NCI-H1417 treated with DMSO at 0.1 percent for 48 hours (cell line): Measurements from ENCODE around the gene BASP1.
"Not testable (repeated sequence)": the region's sequence is repeated elsewhere in the genome, so short reads cannot be mapped to it uniquely, and the experiment has no call there.

ENCODE experiments used
- DNase-seq: peaks from one replicate; lab custom pipeline; 2025; lab: John Stamatoyannopoulos, UW

BASP1 gene

DNA sequence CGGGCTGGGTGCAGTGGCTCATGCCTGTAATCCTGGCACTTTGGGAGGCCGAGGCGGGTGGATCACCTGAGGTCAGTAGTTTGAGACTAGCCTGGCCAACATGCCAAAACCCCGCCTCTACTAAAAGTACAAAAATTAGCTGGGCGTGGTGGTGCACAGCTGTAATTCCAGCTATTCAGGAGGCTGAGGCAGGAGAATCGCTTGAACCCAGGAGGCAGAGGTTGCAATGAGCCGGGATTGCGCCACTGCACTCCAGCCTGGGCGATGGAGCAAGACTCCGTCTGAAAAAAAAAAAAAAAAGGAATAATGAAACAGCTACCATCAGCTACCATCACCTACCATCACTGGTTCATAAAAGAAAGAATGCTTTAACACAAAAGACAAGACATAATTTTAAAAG lies 25.9 kb upstream of the BASP1 start:
- not testable (repeated sequence) for DNase-seq

DNA sequence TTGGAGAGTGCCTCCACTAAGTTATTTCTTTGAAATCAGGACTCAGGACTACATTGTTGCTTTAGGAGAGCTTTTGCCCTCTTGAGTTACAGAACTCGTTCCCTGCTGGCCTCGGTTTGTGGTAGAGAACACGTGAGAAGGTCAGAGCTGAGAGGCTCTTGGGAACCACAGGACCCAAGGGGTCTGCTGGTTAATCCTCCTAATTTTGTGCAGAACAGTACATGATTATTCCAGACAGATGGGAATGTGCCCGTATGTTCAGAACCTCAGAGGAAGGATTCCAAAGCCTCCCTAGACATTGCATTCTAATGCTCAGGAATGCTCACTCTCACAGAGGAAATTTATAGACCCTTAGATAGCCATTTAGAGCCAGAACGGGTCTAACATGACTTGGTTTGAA lies 25.2 kb upstream of the BASP1 start:
- no peak for DNase-seq

DNA sequence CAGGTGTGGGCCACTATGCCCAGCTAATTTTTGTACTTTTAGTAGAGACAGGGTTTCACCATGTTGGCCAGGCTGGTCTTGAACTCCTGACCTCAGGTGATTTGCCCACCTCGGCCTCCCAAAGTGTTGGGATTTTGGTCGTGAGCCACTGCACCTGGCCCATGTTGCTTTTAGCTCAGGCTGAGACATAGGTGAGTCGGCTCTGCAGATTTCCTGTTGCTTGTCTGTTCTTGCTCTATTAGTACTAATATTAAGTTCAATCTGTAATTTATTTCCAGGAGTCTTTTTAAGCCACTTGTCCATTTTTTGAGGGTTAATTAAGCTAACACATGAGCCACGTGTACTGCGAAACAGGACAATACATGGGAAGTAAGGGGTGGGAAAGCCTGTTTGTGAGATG lies 21.4 kb upstream of the BASP1 start:
- DNase-seq: no peak

- DNase-seq: no peak
These were observed 20.7 kb upstream of the BASP1 start for GRCh38 chr5:17196697-17197096.

DNA sequence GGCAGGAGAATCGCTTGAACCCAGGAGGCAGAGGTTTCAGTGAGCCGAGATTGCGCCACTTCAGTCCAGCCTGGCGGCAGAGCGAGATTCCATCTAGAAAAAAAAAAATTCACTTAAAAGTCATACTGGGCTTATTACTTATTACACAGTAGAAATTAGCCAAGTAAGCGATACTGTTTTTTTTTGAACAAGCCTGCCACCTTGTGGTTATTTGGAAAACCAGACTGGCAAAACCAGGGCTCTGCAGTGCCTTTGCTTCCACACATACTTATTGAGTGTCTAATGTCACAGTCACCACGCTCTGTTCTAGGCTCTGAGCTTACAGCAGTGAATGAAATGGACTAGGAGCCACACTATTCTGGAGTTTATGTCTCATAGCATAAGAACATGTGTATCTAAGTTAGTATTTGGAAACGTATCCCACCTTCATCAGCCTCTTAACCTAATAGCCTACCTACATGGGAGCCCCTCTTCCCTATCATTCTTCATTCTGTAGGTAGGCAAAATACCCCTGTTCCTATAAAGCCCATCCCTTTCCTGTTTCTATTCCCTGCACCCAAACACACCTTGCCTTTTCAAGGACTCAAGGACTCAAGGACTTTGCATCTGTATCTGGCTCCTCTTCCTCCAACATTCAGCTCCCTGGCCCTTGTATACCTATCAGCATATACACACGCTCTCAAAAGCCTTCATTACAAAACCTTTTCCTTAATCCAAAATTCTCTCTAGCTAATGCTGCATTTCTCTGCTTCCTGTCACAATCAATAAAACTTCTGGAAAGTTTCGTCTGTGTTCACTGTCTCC lies 13.9 kb upstream of the BASP1 start:
- peak; percentile 8 for DNase-seq

DNA sequence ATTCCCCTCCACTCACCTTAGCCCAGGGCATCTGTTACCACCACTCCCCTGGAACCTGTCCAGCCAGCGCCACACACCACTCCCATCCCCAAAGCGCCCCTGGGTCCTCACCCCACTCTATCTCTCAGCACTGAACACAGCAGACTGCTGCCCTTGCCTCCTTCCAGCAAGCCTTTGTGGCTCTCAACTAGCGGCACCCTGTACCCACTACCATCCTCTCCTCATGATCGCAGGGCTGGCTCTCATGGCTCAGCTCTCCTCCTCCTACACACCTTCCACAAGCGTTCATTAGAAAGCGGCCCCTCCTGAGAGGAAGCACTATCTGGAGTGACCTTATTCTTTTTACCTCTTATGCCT lies 13.3 kb upstream of the BASP1 start:
- no peak for DNase-seq

GRCh38 chr5:17206021-17206420 lies 11.4 kb upstream of the BASP1 start:
- DNase-seq: no peak

GRCh38 chr5:17212191-17212590 lies 5.2 kb upstream of the BASP1 start:
- DNase-seq: no peak

GRCh38 chr5:17212996-17213395 lies 4.4 kb upstream of the BASP1 start:
- no peak for DNase-seq

- DNase-seq: no peak
These were observed 3.5 kb upstream of the BASP1 start for GRCh38 chr5:17213938-17214337.

DNA sequence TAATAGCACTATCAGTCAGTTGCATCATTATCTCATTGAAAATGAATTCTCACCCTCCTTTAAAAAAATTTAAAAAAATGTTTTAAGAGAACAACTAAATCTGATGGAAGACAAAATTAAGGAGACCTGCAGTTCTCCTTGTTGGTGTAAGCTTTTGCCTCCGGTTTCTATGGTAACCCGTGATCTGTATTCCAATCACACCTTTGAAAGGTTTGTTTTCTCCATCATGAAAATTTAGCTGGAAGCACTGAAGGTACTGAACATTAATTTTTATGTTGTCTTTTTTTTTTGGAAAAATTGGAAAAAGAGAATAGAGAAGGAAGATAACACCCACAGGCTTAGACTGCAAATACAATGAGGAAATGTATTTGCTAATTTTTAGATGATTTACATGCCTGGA lies 2.5 kb upstream of the BASP1 start:
- no peak for DNase-seq

DNA sequence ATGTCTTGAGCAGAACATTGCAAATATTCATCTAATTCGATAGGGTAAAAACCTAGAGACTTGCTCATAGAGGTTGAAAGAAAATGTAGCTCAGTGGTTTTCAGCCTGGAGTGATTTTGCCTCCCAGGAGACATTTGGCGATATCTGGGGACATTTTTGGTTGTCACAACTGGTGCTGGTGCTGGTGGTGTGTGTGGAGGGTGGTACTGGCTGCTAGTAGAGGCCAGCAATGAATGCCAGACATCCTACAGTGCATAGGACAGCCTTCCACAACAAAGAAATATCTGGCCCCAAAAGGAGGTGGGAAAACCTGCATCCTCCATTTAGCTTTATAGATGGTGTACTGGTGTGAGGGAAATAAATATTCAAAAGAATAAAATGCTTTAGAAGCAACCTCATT lies 2.1 kb upstream of the BASP1 start:
- no peak for DNase-seq

DNA sequence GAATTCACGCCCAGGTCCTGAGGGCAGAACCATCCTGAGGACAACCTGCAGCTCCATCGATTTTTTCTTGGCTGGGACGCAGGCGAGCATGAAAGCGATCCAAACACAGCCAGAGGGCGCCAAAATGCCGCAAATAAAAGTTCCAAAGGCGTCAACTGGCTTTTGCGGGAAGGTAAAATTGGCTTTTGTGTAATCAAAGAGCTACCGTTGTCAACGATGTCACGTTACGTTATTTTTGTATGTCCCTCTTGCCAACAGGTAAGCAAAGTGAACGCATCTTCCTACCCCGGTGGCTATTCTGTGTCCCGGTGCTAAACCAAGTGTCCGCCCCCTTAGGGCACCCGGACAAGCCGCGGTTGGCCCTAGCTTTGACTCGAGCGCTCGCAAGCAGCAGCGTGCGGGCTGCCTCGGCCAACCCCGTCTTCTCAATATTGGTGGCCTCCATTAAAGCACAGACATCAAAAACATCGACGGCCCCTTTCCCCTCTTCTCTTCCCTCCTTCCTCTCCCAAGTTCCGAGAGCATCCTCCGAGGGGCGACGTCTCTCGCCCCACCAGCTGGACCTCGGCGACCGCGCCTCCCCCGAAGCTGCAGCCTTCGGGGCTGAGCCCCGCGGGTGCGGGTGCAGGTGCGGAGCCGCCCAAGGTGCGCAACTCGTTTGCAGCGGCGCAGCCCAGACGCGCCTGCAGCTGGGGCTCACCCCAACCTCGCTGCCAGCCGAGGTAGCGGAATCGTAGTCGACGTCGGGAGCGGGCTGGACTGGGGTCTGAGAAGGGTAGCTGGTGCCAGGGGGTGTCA lies 1.1 kb upstream of the BASP1 start:
- DNase-seq: peak; percentile 85

DNA sequence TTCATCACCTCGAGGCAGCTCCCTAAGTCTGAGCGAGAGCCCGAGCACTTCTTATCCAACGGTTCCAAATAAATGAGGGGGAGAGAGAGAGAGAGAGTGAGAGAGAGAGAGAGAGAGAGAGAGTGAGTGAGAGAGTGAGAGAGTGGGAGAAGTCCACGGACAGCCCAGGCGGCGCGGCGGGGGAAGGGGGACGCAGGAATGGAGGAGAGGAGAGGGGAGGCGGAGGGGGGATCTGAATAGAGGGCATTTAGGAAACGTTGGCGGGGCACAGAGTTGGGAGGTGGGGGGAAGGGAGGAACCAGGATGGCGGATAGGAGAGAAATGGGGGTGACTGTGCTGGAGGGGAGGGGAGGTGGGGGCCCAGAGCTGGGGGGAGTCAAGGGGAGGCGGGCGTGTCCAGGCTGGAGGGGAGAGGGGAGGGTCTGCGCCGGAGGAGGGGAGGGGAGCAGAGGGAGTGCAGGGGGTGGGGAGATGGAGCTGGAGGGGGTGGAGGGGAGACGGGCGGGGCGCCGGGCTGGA lies 398 bp upstream of the BASP1 start:
- no peak for DNase-seq

DNA sequence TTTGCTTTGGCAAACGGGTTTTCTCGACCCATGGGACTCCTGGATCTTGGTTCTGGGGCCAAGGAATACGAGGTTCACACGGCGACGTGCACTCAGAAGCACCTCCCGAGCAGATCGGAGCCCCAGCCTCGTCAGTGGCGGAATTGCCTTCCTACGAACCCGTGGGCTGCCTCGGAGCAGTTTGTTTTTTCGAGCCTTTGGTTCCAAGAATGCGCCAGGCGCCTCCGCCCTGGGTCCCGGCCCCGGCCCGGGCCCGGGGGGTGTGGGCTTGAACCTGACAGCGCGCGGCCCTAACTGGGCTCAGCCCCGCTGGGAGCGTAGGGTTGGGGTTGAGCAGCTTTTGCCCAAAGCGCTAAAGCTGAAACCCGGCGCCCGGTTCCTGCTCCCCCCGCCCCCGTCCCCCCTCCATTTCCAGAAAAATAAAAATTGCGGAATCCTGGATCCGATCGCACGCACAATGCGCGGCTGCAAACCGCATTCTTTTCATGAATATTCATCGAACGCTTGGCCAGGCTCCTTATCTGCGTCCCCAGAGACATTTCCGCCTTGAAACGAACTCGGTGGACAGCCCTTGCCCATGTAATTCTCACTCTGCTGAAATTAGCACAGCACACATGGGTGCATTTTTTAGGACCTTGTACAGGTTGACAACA lies 1.0 kb downstream of the BASP1 start:
- DNase-seq: no peak

GRCh38 chr5:17219006-17219422 lies 1.6 kb downstream of the BASP1 start:
- DNase-seq: peak; percentile 57

GRCh38 chr5:17219469-17219868 lies 2.0 kb downstream of the BASP1 start:
- DNase-seq: no peak

DNA sequence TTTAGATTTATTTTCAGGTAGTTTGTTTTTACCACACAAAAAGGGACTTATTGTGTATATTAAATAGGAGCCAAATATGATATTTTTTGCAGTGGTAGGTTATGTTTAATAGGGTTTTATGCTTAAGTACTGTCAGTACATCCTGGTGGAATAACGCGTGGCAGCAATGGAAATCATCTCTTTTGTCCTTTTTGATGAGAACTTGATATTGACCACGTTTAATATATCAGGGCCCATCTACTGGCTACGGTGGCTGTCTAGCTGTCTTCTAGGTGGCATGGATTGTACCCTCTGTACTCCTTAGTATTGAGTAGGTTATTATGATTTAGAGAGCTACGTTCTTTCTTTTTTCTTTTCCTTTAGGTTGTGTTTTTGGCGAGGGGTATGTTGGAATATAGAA lies 2.6 kb downstream of the BASP1 start:
- DNase-seq: no peak

DNA sequence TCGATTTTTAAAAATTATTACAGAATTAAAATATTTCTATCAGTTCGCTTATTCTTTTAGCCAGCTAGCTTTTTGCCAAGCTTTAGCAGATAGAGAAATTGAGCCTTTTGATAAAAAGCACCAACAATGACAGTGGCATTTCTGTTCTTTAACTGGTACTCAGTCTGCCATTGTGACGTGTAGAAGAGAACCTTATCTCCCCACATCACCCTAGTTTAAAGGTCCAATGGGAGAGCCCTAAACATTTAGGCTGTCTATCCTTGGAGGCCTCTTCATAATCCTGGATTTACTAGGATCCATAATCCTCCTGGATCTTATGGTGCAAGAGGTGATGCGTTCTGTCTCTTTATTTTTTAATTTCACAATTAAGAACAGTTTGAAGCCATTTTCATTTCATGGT lies 3.0 kb downstream of the BASP1 start:
- no peak for DNase-seq

DNA sequence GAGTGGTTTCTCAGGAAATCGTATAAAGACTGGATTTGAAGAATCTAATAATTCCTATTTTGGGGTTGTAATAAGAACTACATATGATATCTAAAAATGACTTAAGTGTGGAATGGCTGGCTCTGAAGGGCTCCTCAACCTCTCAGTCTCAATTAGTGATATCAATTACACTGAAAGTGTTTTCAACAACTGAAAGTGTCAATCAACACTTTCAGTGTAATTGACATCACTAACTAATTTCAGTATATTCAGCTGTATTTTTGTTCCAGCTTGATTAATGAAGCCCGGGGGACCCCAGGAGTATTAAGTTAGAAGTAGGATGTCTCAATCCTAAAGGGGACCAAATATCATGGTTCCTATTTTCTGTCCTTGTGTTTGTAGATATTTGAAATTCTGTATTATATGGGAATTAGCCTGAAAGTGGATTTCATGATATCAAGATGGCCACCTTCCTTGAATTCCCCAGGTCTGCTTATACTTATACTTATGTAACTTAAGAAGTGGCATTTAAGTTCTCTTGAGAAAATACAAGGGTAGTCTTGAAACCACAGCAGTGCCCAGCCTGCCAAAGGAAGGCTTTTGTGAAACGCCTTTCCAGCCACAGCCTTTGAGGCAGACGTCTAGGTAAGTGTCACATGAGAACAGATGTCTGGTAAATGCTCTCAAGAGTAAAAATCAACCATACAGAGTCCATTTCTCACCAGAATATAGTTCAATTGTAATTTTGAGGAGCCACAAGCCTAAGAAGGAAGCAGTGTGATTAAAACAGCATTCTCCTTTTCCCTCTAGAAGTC lies 4.6 kb downstream of the BASP1 start:
- DNase-seq: no peak

- no peak for DNase-seq
These were observed 5.2 kb downstream of the BASP1 start for GRCh38 chr5:17222664-17223063.
